ENCODE data around the gene RGS16. TPM values are rescaled to one million over a fixed set of nuclear protein-coding genes. Genes with fewer than 3 reads are reported as not detected.

The RGS16 gene
- total RNA-seq, 2 experiments from 2014 or later: 27.2 to 30.6 TPM

DNA sequence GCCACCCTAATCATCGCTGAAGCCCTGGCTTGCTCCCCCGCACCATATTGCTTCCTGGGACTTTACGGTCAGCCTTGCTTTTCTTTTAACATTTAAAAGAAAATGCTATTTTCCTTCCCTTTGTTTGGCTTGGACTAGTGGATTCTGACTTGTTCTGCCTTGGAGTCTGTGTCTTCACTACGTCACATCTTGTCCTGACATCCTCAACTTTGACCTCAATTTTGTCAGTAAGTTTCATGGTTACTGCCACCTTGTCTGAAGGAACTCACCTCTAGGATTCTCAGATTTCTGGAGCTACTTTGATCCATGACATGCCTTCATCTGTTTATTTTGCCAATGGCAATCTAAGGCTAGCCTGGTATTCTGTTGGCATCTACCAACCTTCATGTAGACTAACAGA lies 19.4 kb downstream of the RGS16 start:
- H3K4me1 Mint-ChIP-seq: peaks cover 65% of the 10 kb centered on the region
- H3K27me3 Mint-ChIP-seq: no peaks in the 10 kb centered on the region
- ChIA-PET CTCF (interaction anchor here (0.6 to 1.4 kb wide), 2 partner anchors 11 to 16 kb away, joined by 3 to 6 read pairs; no protein-coding TSS in a partner anchor), POLR2A (no interaction called here)
- intact Hi-C loops (cut with DNase I, micrococcal nuclease): no loop called here
- ATAC-seq (no peak), DNase-seq (no peak)
- H3K36me3 Mint-ChIP-seq (ENCODE audit: low read depth): peaks cover 30% of the 10 kb centered on the region
- peaks cover 2% of the 10 kb centered on the region for H3K9me3 Mint-ChIP-seq (ENCODE audit: low read depth)
- no peak overlapping the region for H3K4me3 Mint-ChIP-seq
- H3K27ac Mint-ChIP-seq: no peak overlapping the region

DNA sequence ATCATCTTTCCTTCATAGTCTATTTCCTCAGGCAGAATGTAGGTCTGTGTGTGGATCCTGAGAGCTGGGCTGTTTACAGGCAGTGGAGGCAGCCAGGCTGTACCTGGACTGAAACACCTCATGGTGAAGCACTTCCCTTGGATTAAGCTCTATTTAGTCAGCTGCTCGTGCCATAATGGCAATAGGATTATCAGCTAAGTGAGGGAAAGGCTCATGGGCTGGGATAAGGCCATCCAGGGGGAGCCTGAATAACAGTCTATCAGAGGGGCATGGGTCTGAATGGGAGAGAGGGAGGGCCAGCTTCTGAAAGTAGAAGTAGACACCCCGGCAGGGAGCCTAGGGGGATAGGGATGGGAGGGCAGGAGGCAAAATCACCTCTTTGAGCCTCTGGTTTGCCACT lies 23.5 kb downstream of the RGS16 start:
- ChIA-PET POLR2A (no interaction called here), CTCF (interaction anchor here (1.5 to 1.9 kb wide), 2 partner anchors 14 to 204 kb away, joined by 5 to 11 read pairs; no protein-coding TSS in a partner anchor)
- Mint-ChIP-seq H3K4me1 (peaks cover 48% of the 10 kb centered on the region), H3K9me3 (ENCODE audit: low read depth) (no peaks in the 10 kb centered on the region), H3K27me3 (no peaks in the 10 kb centered on the region), H3K36me3 (ENCODE audit: low read depth) (peaks cover 44% of the 10 kb centered on the region), H3K27ac (no peak overlapping the region), H3K4me3 (no peak overlapping the region)
- no peak for ATAC-seq
- DNase-seq: no peak
- intact Hi-C loops (cut with DNase I, micrococcal nuclease): no loop called here

DNA sequence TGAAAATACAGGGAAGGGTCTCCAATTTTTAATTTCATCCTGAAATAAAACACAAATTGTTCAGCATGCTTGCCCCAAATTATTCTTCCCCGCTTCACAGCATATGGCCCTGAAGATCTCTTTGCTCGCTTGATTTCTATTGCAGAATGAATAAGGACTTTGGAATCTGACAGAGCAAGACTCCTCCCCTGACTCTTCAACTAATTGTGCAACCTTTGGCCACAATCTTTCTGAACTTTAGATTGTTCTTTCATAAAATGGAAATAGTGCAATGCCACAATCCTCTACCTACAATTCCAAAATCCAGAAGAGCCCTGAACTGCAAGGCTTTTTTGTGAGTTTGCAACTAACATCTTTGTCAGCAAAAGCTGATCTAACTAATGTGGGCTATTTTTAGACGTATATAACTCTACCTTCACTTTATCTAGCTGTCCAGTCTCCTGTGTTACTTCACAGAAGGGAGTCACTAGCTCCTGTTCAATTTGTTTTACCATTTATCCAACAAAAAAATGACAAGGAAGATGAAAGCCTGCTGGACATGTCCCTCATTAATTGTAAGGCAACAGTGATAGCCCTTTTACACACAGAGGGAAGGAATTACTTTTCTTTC lies 28.5 kb downstream of the RGS16 start:
- intact Hi-C loops (cut with DNase I, micrococcal nuclease): no loop called here
- H3K27me3 Mint-ChIP-seq: no peaks in the 10 kb centered on the region
- H3K4me3 Mint-ChIP-seq: no peak overlapping the region
- no peak overlapping the region for H3K27ac Mint-ChIP-seq
- H3K4me1 Mint-ChIP-seq: peaks cover 14% of the 10 kb centered on the region
- no peaks in the 10 kb centered on the region for H3K9me3 Mint-ChIP-seq (ENCODE audit: low read depth)
- no peak for DNase-seq
- ATAC-seq: no peak
- POLR2A ChIA-PET: no interaction called here
- CTCF ChIA-PET: interaction anchor here (0.6 to 1.2 kb wide), 3 partner anchors 13 to 26 kb away, joined by 3 read pairs; partner anchors contain the start of gene RNASEL
- H3K36me3 Mint-ChIP-seq (ENCODE audit: low read depth): peaks cover 39% of the 10 kb centered on the region

DNA sequence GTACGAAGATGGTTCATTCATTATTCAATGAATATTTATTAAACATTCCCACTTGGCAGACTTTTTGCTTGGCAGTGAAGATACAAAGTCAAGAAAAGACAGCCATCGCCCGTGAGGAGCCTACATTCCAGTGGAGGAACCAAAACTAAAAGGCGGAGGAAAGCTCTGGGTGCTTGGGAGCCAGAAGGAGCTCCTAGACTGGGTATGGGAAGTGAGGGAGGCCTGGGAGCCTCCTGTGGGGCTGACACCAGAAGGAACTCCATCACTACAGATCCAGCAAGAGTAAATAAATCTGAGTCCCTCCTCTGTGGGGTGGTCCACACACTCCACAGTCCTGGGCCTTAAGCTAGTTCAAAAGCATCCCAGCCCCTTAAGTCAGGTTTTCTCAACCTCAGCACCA lies 30.0 kb downstream of the RGS16 start:
- intact Hi-C loops (cut with DNase I, micrococcal nuclease): no loop called here
- ChIA-PET POLR2A (interaction anchor here (0.5 kb wide), 1 partner anchor 353 kb away, joined by 5 read pairs; no protein-coding TSS in a partner anchor), CTCF (interaction anchor here (0.5 to 1.2 kb wide), 4 partner anchors 12 to 331 kb away, joined by 3 read pairs; partner anchors contain the start of gene RNASEL)
- ATAC-seq: no peak
- no peaks in the 10 kb centered on the region for H3K27me3 Mint-ChIP-seq
- peaks cover 29% of the 10 kb centered on the region for H3K36me3 Mint-ChIP-seq (ENCODE audit: low read depth)
- H3K4me3 Mint-ChIP-seq: no peak overlapping the region
- no peak for DNase-seq
- H3K4me1 Mint-ChIP-seq: peaks cover 5% of the 10 kb centered on the region
- no peaks in the 10 kb centered on the region for H3K9me3 Mint-ChIP-seq (ENCODE audit: low read depth)
- H3K27ac Mint-ChIP-seq: no peak overlapping the region

DNA sequence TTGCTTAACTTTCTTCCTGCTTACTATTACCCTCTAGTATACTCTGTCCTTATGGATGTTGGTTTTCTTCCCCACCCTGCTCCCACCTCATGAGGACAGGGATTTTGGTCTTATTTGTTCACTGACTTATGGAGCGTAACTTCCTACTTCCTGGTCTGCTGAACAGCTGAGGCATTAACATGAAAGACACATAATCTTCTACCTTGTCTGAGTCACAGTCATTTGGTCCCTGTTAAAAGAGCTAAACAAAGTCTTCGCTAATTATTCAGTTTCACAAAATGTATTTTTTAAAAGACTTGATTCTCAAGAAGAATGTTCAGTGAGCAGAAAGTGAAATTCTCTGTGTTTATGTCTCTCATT lies 33.6 kb downstream of the RGS16 start:
- DNase-seq (no peak), ATAC-seq (no peak)
- Mint-ChIP-seq H3K4me3 (no peak overlapping the region), H3K27ac (no peak overlapping the region), H3K9me3 (ENCODE audit: low read depth) (no peaks in the 10 kb centered on the region), H3K4me1 (peaks cover under 1% of the 10 kb centered on the region), H3K36me3 (ENCODE audit: low read depth) (peaks cover 9% of the 10 kb centered on the region), H3K27me3 (no peaks in the 10 kb centered on the region)
- CTCF ChIA-PET: no interaction called here
- POLR2A ChIA-PET: no interaction called here
- intact Hi-C loops (cut with DNase I, micrococcal nuclease): no loop called here

DNA sequence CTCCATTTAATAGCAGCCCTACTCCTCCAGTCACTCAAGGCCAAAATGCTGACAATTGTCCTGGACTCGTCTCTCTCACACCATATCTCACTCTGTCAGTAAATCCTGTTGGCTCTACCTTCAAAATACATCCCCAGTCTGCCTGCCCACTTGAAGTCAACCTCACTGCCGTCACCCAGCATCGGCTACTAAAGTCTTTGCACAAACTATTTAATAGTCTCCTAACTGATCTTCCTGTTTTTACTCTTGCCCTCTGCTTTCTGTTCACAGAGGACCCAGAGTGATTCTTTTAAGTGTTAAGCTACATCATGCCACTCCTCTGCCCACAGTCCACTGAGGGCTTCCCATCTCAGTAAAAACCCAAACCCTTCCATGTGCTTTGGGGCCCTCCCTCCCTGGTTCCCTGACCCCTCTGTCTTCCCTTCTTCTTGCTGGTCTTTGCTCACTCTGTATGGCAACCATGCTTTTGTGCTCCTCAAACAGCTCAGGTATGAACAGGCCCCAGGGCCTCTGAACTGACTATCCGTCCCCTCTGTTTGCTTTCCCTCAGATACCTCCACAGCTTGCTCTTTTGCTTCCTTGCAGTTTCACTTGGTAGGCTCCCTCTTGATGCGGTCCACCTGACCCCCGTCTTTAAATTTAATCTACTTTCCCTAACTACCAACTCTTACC lies 34.1 kb downstream of the RGS16 start:
- H3K36me3 Mint-ChIP-seq (ENCODE audit: low read depth): peaks cover 6% of the 10 kb centered on the region
- H3K27ac Mint-ChIP-seq: no peak overlapping the region
- intact Hi-C loops (cut with DNase I, micrococcal nuclease): no loop called here
- no peaks in the 10 kb centered on the region for H3K9me3 Mint-ChIP-seq (ENCODE audit: low read depth)
- DNase-seq (no peak), ATAC-seq (no peak)
- no peak overlapping the region for H3K4me3 Mint-ChIP-seq
- peaks cover 2% of the 10 kb centered on the region for H3K27me3 Mint-ChIP-seq
- peaks cover 4% of the 10 kb centered on the region for H3K4me1 Mint-ChIP-seq
- POLR2A ChIA-PET: no interaction called here
- CTCF ChIA-PET: no interaction called here

DNA sequence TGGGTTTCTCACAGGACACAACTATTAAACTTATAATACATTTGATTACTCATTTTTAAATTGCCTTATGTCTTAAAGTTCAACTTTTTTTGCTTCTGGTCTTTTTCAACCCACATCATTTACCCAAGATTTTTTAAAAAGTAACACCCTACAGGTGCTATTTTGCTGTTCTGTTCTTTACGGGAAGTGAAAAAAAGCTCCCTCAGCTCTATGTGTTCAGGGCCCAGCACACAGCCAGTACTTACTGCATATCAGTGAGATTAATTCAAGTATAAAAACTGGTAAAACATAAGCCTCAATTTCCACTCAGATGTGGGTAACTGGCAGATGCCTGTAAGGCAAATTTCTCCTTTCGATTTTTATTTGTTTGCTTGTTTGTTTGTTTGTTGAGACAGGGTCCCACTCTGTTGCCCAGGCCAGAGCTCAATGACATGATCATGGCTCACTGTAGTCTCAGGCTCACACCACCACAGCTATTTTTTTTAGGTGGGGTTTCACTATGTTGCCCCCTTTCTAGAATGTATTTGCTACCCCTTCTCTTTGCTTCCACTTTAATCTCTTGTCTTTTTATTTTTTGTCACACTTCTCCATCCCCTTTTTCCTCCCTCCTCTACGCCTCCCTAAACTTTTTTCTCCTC lies 35.4 kb downstream of the RGS16 start:
- DNase-seq (no peak), ATAC-seq (no peak)
- POLR2A ChIA-PET: no interaction called here
- Mint-ChIP-seq H3K4me1 (peaks cover 4% of the 10 kb centered on the region), H3K4me3 (no peak overlapping the region), H3K27me3 (peaks cover 2% of the 10 kb centered on the region), H3K9me3 (ENCODE audit: low read depth) (no peaks in the 10 kb centered on the region), H3K27ac (no peak overlapping the region), H3K36me3 (ENCODE audit: low read depth) (peaks cover 2% of the 10 kb centered on the region)
- CTCF ChIA-PET: interaction anchor here (0.5 to 0.6 kb wide), 2 partner anchors 26 to 215 kb away, joined by 4 to 5 read pairs; no protein-coding TSS in a partner anchor
- intact Hi-C loops (cut with DNase I, micrococcal nuclease): no loop called here

DNA sequence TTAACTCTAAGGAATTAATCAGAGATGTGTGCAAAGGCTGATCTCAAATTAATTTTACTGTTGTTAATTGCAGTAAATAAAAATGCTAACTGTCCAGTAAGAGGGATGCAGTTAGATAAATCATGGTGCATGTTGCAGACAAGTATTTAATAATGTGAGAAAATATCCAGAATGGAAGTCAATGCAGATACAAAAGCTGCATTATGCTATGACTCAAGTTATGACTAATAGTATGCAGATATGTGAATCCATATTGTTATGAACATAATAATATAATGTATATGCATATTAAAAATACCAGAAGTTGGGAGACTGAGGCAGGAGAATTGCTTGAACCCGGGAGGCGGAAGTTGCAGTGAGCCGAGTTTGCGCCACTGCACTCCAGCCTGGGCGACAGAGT lies 36.6 kb downstream of the RGS16 start:
- Mint-ChIP-seq H3K27ac (no peak overlapping the region), H3K4me3 (no peak overlapping the region), H3K4me1 (peaks cover 4% of the 10 kb centered on the region), H3K9me3 (ENCODE audit: low read depth) (no peaks in the 10 kb centered on the region), H3K27me3 (peaks cover 2% of the 10 kb centered on the region), H3K36me3 (ENCODE audit: low read depth) (no peaks in the 10 kb centered on the region)
- intact Hi-C loops (cut with DNase I, micrococcal nuclease): no loop called here
- ATAC-seq (no peak), DNase-seq (no peak)
- CTCF ChIA-PET: interaction anchor here (0.9 to 1.3 kb wide), 2 partner anchors 15 to 171 kb away, joined by 5 read pairs; no protein-coding TSS in a partner anchor
- POLR2A ChIA-PET: no interaction called here

DNA sequence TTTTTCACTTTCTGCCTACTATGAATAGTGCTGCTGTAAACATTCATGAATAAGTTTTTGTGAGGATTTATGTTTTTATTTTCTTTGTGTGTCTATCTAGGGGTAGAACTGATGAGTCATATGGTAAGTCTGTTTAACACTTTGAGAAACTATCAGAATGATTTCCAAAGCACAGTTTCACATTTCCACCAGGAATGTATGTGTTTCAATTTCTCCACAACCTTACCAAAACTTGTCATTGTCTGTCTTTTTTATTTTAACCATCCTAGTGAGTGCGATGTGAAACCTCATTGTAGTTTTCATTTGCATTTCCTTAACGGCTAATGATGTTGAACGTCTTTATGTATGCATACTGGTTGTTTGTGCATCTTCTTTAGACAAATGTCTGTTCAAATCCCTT lies 38.7 kb downstream of the RGS16 start:
- intact Hi-C loops (cut with DNase I, micrococcal nuclease): no loop called here
- DNase-seq: no peak
- peaks cover 4% of the 10 kb centered on the region for H3K4me1 Mint-ChIP-seq
- CTCF ChIA-PET: interaction anchor here (1.2 kb wide), 1 partner anchor 206 kb away, joined by 3 read pairs; no protein-coding TSS in a partner anchor
- no peaks in the 10 kb centered on the region for H3K36me3 Mint-ChIP-seq (ENCODE audit: low read depth)
- POLR2A ChIA-PET: no interaction called here
- H3K9me3 Mint-ChIP-seq (ENCODE audit: low read depth): no peaks in the 10 kb centered on the region
- peaks cover 2% of the 10 kb centered on the region for H3K27me3 Mint-ChIP-seq
- H3K27ac Mint-ChIP-seq: no peak overlapping the region
- no peak overlapping the region for H3K4me3 Mint-ChIP-seq
- no peak for ATAC-seq

DNA sequence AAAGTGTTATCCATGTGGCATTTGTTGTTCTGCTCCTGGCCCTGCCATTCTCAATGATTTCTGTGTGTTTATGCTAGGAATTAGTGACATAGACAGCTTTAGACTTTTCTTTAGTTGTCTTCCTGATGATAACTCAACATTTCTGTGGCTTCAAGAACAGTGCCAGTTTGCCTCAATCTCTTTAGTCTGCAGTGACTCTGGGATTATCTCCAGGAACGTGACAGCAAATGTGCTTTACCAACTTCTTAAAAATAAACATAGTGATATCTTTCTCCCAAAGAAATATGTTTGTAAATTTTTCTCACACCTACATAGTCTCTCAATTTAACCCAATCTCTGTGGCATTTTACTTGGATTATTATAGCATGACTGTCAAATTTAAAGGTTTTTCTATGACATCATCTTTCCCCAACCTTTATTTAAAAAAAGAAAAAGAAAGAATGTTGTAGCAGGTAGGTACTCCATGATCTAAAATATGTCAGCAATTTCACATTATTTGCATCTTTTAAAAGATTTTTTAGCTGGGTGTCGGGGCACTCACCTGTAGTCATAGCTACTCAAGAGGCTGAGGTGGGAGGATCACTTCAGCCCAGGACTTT lies 39.7 kb downstream of the RGS16 start:
- DNase-seq: no peak
- ChIA-PET POLR2A (no interaction called here), CTCF (interaction anchor here (1.4 kb wide), 1 partner anchor 218 kb away, joined by 3 read pairs; no protein-coding TSS in a partner anchor)
- intact Hi-C loops (cut with DNase I, micrococcal nuclease): no loop called here
- Mint-ChIP-seq H3K27ac (no peak overlapping the region), H3K4me1 (peaks cover 4% of the 10 kb centered on the region), H3K27me3 (peaks cover 2% of the 10 kb centered on the region), H3K9me3 (ENCODE audit: low read depth) (no peaks in the 10 kb centered on the region), H3K4me3 (no peak overlapping the region), H3K36me3 (ENCODE audit: low read depth) (no peaks in the 10 kb centered on the region)
- ATAC-seq: no peak

DNA sequence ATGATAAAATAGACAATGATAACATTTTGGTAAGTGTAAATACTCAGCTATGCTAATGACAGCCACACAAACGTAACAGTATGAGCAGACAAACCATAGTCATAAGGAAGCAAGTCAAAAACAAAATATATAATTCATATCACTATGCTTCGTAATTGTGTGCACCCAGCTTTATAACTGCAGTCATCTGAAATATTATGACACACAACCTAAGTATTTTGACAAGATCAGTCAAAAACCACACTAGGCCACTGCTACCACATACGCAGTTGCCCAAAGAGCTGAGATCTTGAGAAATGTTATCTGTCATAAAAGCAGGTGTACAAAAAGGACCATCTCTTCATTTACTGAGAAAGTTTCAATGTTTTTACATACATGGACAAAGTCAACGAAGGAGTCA lies 41.1 kb downstream of the RGS16 start:
- Mint-ChIP-seq H3K27ac (no peak overlapping the region), H3K36me3 (ENCODE audit: low read depth) (no peaks in the 10 kb centered on the region), H3K4me3 (no peak overlapping the region), H3K27me3 (peaks cover 2% of the 10 kb centered on the region), H3K4me1 (peaks cover 4% of the 10 kb centered on the region), H3K9me3 (ENCODE audit: low read depth) (no peaks in the 10 kb centered on the region)
- DNase-seq: no peak
- CTCF ChIA-PET: interaction anchor here (0.5 kb wide), 1 partner anchor 174 kb away, joined by 3 read pairs; no protein-coding TSS in a partner anchor
- POLR2A ChIA-PET: no interaction called here
- intact Hi-C loops (cut with DNase I, micrococcal nuclease): no loop called here
- no peak for ATAC-seq

Measured in activated CD4-positive, alpha-beta T cell treated with anti-CD3 and anti-CD28 coated beads for 36 hours (primary cell).